NCI-H1417 (cell line): ENCODE results near the gene NT5C2.
"Not testable (repeated sequence)": the region's sequence is repeated elsewhere in the genome, so short reads cannot be mapped to it uniquely, and the experiment has no call there.

Source experiments
- DNase-seq, 3 experiments: peaks; one replicate each; lab custom pipeline; 2025; lab: John Stamatoyannopoulos, UW

Gene NT5C2

DNA sequence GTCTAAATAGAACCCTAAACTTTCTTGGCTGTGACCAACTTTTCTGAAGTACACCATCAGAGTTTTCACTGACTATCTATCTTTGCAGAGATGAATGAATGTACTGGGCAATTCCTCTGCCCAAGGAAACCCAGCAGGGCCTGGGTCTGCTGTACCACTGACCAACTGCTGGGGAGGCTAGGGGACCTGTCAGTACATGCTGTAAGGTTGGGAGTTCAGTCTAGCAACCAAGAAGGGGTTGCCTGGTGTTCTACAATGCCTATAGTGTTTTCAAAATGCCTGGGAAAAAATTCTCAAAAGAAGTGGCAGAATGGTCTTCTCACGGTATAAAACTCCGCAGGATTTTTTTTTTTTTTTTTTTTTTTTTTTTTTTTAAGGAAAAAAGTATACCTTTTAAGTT is 106.3 kb downstream of the NT5C2 start:
- no peak for DNase-seq

DNA sequence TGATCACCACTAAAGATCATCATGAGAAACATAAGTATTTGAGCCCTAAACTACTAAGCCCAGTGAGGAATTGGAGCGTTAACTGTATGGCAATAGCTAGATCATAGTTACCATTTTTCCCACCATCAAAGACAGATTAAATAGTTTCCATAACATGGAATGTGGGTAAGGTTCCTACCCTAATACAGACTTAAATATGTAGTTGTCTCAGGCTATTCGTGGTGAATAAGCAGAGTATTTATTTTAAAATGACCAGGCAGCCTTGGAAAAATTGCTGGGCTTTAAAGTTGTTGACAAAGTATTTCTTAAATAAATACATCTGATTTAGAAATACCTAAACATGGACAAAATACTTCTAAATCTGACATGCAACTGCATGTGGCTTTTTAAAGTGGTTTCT is 106.8 kb downstream of the NT5C2 start:
- DNase-seq = no peak

DNA sequence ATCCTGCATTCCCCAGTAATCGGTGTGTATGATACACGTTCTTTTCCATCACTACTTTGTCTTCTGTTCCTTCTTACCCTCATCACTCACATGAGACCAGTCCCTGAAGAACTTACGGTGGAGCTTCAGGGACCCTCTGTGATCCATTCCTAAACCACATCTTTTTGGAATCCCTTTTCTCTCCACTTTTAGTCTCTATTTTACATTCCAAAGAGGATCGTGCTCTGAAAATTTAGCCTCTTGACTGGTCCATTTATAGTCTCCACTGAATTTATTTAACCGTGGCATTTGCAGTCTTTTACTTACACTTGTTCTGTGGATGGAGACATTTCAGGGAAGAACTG is 109.1 kb downstream of the NT5C2 start:
- no peak for DNase-seq

DNA sequence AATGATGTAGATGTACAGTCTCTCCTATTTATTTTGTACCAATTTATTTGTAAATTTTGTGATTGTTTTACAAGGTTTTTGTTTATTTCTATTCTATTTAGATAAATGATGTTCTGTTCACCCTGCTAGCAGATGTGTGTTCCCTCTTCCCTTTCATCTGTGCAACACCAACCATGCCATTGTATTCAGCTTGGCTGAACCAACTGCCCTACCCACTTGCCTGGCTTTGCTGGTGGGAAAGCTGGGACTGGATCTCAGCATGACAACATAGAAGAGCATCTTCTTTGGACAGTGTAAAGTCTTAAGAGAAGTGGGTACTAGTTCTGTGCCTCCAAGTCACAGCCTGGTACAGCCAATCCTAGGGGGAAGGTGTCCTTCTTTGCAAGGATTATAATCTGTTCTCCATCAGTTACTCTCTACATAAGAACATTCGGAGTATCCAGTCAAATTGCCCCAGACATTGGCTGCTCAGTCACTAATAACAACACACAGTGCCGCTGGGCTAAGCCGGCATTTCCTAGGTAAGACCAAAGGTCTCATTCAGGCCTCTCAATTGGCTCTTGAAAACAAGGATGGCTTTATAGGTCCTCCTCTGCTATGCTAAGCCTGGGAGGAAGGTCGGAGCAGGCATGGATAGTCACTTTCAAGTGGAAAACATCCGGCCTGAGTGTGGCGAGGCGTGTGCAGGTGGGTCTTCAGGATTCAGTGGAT is 109.7 kb downstream of the NT5C2 start:
- no peak for DNase-seq

DNA sequence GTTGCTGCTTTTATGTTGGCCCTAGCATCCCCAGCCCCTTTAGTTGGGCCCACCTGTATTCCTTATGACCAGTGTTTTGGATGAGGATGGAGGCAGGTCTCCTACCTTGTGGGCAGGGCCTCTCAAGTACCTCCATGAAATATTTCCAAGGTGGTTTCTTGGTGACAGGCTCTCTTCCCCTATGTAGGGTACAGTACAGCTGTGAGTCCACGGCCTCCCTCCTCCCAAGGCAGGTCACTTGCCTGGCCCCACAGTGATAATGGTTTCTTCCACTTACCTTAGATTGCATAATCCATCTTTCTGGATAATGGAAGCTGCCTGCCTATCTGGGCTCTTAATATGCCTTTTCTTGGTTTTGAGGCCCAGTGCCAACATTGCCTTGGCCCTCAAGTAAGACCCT is 110.4 kb downstream of the NT5C2 start:
- no peak for DNase-seq

DNA sequence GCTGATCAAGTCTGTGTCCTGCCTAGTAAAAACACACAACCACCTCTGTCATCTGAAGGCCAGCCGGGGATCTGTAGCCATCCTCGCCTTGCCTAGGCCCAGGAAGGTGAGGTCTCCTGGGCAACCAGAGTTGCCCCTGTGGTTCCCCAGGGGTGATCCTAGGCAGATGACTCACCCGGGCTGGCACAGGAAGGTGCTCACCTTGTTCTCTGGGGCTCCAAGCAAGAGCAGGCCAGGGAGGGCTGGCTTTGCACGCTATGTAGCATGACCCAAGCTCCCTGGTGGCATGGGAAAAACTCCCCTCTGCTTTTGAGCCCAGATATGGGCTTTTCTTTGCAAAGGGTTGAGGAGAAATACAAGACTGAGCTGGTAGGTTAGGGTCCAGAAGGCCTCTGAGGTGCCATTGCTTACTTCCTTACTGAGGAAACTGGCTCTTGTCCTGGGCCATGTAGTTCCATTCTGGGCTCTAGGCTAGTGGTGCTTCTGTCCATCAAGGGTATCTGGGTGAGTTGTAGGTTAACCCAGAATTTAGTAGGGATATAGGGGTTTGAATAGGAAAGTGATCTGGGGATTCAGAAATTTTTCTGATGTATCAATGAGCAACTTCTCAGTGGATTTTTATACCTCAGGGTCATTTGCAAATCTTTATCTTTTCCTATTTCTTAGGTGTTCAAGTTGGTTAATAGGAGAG is 112.0 kb downstream of the NT5C2 start:
- DNase-seq = no peak

DNA sequence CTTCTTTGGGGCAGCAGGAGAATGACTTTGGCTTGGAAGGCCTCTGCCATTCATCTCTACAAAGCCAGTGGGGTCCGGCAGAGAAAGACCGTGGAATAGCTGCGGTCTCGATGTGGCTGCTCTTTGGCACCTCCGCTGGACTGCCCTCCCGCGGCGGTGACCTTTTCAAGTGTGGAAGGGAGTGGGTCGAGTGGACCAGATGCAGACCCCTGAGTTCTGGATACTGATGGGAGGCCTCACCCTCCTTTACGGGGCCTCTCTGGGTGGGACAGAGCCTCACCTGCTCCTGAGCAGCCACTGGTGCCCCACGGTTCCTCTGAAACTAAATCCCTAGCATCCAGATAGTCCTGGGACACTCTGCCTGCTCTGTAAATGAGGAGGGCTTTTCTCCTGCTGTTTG is 113.1 kb downstream of the NT5C2 start:
- DNase-seq = no peak

DNA sequence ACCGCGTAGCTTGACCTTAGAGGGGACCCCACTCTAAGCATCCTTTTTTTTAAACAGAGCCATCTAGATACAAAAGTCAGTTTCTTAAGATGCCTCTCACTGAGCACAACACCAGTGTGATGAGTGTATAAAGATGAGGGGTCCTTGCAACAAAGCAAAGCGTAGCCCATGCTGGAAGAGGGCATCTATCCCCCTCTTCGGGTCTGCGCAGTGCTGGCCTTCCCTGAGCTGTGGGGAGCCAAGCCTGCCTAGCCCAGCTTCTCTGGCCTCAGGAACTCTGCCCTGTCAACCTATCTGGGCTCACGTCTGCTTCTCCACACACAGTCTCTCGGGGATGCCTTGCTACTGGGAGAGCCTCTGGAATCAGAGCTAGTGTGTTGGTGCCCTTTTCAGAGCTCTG is 114.0 kb downstream of the NT5C2 start:
- no peak for DNase-seq

DNA sequence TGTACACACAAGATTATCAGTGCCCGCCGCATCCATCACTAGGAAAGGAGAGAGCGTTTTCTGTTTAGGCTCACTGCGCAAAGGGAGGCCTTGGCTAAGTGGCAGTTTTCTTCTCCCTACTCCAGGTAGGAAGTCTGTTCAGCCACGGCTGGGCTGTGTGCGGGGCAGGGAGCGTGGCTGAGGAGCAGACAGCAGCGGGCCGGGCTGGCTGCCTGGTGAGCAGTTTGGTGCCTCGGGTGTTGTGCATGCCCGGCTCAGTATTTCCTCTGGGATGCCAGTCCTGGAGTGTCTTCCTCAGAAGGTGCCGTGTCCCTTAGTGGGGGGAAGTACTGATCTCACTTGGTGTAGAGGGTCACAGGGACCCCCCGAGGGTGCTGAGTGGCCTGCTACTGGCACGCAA is 114.4 kb downstream of the NT5C2 start:
- DNase-seq = no peak

DNA sequence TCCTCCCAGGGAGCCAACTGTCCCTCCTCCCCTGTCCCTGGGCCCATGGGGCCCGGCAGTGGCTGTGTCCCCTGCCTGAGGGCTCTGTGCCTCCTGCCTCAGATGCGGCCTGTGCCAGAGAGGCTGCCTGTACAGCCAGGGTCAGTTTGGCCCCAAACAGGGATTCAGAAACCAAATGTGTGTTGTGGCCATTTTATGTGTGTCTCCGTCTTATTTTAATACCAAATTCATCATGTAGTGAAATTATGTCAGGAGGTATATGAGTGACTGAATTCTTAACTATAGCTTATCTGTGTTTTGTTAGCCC is 114.8 kb downstream of the NT5C2 start:
- no peak for DNase-seq

DNA sequence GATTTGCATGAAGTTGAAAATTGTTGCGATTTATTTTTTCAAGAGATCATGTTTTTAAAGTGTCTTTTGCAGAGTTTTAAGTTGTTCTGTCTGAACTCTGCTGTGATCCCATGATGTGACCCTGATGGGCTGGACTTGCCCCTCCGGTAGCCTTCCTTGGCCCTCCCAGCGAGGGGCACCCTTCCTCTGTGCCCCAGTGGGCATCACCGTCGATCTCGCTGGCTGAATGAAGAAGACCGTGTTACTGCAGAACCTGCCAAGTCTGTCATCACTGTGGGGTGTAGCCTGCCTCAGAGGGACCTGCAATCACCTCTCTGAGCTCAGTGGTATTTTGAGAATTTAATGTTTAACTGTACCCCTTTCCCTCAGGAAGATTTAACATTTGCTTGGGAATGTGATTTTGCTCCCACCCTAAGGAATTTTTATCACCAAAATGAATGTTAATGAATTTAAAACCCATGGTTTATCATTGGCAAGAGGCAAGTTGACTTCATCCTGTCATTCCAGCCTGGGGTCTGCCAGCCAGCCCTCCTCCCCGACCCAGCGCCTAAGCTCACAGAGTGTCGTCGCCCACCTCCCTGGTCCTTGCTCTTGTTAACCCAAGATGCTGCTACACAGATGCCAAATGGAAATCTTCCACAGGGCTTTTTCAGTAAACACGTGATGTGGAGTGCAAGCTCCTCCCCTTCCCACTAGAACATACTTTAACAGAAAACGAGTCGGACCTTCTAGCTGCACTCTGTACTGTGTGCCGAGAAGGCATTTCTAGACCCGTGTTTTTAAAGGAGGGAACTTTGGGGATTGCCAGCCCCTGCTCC is 115.4 kb downstream of the NT5C2 start:
- DNase-seq = no peak

DNA sequence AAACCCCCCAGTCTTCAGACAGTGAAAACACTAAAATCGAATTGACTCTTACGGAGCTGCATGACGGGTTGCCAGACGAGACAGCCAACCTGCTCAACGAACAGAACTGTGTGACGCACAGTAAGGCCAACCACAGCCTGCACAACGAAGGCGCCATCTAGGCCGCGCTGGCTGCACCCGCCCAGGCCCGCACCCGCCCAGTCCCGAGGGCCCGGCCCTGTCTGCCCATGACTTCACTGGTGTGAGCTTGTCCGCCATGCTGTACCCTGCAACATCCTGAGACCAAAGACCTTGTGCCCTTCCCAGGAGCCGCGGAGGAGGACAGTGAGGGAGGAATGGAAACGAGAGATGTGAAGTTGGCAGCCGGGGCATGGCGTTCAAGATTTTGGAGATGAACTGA is 116.1 kb downstream of the NT5C2 start:
- no peak for DNase-seq

DNA sequence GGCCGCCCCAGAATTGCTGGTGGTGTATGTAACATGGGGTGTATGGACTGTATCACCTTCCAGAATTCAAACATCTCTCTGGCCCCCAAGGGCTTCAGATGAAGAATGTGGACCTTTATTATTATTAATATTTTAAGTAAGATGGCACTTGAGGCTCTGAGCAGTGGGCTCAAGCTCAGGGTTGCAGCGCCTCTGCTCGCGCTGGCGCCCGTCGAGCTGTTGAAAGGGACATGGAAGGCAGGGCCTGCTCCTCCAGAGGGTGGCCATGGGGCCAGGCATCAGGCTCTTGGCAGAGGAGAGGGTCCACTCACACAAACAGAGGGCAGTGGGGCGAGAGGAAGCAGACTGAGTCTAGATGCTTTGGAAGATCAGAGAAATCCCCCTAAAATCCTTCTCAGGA is 120.2 kb downstream of the NT5C2 start:
- no peak for DNase-seq

DNA sequence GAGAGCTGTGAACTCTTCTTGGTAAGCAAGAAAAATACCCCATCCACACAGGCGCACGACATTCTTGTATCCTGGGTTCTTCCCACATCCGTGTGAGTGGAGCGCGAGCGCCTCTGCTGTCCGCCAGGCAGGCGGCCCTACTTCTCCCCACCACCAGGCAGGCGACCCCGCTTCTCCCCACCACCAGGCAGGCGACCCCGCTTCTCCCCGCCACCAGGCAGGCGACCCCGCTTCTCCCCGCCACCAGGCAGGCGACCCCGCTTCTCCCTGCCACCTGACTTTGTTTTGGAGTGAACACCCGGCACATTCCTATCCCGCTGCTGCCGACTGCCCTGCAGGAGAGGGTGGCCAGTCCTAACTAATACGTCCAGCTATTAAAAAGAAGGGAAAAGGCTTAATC is 120.8 kb downstream of the NT5C2 start:
- DNase-seq = no peak

DNA sequence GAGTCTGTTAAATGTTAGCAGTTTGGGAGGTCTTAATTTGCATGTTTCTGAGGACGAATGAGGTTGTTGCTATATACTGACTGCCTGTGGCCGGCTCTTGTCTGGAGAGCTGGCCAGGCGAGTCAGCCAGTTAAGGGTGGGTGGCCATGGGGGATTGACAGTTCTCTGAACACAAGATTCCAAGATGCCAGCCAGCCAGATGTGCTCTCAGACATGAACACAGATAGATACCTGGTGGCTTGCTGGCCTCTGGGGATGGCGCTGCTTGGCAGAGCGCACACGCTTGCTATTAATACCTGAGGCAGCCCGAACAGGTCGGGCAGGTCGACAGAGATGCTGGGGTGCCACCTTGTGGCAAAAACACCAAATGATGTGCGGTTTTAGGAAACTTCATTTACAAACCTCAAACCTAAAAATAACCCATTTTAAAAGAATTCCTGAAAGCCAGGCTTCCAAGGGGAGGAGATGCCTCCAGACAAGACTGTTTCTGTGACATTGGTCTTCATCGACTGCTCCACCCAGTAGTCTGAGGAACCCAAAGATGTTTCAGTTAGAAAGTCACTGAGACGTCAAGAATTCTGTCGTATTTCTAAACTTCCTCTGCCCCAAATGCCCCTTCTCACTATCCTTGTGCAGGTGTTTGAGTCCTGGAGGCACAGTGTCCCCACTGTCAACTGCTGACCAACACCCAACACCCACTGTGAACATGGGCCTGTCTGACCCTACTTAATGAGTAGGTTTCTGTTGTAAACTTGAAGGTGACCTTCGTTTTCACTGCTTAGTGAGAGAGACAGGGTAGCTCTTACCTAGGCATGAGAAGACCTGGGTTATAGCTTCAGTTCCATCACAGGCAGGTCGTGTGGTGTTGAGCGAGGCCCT is 123.4 kb downstream of the NT5C2 start:
- peak; percentile 23 to 64 (median 44) for DNase-seq

DNA sequence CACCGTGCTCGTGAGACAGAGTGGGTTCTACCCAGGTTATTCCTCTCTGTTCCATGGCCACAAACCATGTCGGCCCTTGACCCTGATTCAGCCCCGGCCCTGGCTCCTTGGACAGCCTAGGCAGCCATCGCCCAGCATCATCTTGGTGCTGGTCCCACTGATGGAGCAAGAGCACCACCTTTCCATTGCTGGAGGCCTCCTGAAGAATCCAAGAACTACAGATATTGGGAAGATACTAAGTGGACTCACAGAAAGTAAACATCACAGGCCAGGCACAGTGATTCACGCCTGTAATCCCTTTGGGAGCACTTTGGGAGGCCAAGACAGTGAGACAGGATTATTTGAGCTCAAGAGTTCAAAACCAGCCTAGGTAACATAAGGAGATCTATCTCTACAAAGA is 125.1 kb downstream of the NT5C2 start:
- DNase-seq = no peak

DNA sequence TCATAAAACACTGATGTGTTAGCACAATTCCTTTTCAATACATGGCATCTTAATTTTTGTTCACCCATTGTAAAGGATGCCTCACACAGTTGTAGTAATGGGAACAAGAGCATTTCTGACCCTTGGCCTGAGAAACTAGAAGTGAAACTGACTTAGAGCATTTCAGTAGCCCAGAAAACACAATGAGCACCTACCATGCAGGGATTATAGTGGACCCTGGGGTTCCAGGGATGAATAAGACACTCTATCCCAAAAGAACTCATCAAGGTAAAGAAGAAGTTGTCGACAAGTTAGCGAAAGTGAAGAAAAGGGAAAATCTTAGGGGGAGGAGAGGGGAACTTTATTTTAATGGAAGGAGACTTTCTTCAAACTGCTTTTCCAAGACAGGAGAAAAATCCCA is 125.6 kb downstream of the NT5C2 start:
- DNase-seq = no peak

DNA sequence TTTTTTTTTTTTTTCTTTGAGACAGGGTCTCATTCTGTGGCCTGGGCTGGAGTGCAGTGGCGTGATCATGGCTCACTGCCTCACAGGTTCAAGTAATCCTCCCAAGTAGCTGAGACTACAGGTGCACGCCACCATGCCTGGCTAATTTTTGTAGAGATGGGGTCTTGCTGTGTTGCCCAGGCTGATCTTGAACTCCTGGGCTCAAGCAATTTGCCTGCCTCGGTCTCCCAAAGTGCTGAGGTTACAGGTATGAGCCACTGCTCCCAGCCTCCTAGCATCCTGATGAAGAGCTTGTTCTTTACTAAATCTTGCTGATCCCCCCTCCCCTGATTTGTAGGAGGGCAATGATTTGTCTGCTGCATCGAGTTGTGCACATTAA is 126.0 kb downstream of the NT5C2 start:
- DNase-seq = not testable (repeated sequence)

DNA sequence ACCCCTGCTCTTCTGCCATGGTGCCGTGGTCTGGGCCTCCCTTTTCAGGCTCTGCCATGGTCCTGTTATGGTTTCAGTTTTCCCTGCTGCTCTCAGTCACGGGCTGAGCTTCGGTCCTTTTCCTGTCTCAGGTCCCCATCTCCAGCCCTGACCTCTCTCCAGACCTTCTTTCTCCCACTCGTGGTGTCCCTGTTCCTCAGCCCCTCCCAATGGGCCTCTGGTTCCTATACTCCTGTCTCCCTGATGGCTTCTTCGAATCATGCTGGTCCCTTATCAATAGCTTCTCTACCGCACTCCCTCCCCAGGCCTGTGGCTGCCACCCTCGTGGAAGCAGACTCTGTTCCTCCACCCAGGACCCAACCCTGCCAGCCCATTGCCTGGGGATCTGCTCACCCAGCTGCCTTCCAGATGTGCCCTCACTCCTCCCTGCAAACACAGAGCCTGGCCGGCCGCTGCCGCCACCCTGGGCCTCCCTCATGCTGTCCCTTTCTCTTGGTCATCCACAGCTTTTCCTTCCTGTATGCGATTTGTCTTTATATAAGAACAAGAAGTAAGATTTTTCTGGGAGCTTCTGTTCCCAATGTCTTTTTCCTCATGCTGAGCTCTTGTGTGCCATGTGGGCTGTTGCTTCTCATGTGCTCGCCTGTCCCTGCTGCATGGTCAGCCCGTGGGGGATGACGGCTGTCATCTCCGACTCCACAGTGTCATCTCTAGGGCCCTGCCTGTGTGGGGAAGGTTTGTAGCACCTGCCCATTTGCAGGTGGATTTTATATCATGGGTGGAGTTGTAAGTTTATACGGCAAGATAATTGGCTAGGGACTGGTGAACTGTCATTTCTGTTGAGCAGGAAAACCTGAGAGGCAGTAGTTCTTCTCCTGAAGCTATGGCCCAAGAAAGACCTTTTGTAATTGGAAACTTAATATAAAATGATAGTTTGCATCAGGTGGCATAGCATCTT is 126.7 kb downstream of the NT5C2 start:
- no peak for DNase-seq

DNA sequence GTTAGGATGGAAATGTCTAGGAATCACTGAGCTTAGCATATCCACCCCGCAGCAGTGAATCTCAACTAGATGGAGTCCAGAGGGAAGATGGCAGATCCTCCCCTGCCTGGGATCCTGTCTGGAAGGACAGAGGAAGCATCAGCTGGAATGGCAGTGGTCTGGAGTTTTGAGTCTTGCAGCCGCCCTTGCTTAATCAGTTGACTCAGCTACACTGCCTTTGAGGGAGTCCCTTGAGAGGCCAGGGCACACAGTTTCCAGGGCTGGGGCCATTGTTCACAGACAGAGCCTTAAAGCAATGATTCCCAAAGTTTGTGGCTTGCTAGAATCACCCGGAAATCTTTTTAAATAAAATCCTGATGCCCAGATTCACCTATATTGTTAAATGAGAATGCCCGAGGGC is 128.1 kb downstream of the NT5C2 start:
- no peak for DNase-seq
